GM18867 (cell line): ENCODE results near the gene HAUS7.

Experiments used
- ATAC-seq: cut with Tn5 transposase; IDR thresholded peaks from one replicate; pipeline ENCODE4 v1.9.1; 2021; ENCODE audit warnings: mild to moderate bottlenecking, moderate library complexity; ENCODE audit not compliant: unreplicated experiment

The HAUS7 gene

GRCh38 chrX:153457136-153457825 is 13.1 kb downstream of the HAUS7 start:
- no peak for ATAC-seq

DNA sequence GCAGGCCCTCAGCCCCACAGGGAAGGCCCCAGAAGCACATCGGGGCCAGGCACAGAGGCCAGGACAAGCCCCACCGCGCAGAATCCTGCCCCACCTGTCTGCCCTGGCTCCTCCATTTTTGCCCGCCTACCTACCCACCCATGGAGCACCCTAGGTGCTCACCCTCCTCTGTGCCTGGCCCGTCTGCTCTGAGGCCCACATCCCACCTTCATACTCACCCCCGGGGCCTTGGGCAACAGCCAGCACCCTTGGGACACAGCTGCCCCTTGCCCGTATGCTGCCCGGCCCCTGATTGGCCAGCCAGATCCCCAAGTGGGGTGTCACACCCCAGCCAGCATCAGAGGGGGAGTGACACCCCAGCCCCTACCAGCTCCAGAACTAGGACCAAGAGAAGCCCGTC is 13.7 kb downstream of the HAUS7 start:
- no peak for ATAC-seq

- no peak for ATAC-seq
Observed at GRCh38 chrX:153456161-153456560, 14.2 kb downstream of the HAUS7 start.

DNA sequence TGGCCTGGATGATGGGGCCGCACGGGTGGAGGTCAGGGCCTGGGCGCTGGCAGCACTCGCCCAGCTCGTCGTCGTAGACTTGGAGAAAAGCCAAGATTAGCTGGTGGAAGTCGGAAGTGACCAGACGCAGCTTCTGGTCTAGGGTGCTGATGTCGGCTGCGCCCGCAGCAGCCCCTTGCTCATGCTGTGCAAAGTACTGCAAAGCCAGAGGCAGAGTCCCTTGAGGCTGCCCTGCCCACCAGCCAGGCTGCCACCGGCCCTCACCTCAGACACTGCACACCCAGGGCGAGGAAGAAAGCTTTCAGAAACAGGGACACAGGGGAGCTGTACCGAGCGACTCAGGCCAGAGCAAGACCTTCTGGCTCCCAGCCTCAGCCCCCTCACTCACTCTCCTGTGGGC is 14.8 kb downstream of the HAUS7 start:
- ATAC-seq = no peak

- no peak for ATAC-seq
Observed at GRCh38 chrX:153454901-153455550, 15.3 kb downstream of the HAUS7 start.

DNA sequence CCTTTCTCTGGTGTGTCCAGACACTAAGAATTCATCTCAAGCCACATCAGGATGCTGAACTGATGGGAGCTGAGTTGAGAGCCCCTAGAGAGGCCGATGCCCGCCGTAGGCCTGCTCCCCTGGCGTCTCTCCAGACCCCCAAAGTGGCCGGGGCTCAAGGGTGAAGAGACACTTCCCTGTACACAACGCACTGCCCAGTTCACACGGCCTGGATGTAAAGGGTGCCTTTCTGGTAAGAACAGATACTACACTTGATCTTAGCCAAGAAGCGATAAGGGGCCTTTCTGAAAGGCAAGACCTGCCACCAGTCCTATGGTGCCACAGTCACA is 19.5 kb downstream of the HAUS7 start:
- ATAC-seq = no peak

- ATAC-seq = no peak
Observed at GRCh38 chrX:153450114-153450948, 20.0 kb downstream of the HAUS7 start.

GRCh38 chrX:153449368-153450113 is 20.8 kb downstream of the HAUS7 start:
- no peak for ATAC-seq

- no peak for ATAC-seq
Observed at GRCh38 chrX:153448556-153449367, 21.6 kb downstream of the HAUS7 start.

- ATAC-seq = no peak
Observed at GRCh38 chrX:153447581-153447960, 22.8 kb downstream of the HAUS7 start.

DNA sequence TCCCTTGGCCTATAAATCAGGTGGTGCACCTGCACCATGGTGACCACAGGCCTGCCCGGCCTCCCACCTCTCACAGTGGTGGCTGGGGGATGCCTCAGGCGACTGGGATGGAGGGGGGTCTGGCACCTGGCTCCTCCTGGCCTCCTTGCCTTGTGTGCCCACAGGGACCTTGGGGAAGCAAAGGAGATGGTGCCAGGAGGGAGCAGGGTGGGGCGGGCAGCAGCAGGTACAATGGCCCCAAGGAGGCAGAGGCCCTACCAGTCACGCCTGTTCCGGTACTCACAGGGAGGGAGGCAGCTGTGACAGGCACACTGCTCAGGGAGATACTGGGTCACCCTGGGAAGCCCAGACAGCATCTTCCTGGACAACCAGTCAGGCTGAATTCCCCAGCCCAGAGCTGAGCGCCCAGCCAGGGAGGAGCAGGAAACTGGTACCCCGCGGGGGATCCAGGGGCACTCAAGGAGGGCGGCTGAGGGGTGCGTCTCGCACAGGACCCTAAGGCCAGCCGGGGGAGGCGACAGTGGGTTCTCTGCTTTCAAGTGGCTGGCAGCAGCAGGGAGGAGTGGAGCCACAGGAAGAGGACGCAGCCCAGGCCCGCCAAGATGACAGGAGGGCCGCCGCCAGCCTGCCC is 23.3 kb downstream of the HAUS7 start:
- ATAC-seq = no peak

GRCh38 chrX:153446636-153446936 is 23.8 kb downstream of the HAUS7 start:
- ATAC-seq = no peak

GRCh38 chrX:153445856-153446635 is 24.3 kb downstream of the HAUS7 start, which contains the start of gene TREX2:
Gene TREX2, minus strand, starts transcription at chrX:153446056. Its CDS starts 626 bp downstream, at chrX:153445430.
- no peak for ATAC-seq

DNA sequence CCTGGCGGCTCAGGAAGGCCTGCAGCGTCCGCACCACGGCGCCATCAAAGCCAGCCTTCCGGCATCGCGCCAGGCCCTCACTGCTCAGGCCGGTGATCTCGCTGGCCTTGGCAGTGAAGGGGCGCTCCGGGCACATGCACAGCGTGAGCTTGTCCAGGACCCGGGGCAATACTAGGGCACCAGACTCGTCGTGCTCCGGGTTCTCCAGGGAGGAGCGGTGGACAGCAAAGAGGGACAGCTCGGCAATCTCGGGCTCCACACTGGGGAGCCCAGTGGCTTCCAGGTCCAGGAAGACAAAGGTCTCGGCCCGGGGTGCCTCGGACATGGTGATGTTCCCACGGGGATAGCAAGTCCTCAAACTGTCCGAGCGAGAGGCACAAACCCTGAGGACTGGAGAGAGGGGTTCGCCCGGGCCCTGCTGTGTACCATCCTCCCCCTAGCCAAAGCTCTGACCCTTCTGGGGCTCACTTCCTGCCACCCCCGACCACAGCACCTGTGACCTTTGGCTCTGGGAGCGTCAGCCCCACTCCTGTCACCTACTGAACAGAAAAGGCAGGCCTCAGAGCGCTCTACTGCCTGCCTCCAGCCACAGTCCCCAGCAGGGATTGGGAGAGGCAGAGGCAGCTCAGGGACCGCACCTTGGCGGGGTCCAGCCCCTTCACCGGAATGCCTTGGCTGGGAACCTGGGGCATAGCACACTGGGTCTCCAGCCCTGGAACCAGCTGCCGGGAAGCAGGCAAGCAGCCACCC is 25.1 kb downstream of the HAUS7 start:
- no peak for ATAC-seq

GRCh38 chrX:153444333-153445011 is 25.9 kb downstream of the HAUS7 start:
- no peak for ATAC-seq

DNA sequence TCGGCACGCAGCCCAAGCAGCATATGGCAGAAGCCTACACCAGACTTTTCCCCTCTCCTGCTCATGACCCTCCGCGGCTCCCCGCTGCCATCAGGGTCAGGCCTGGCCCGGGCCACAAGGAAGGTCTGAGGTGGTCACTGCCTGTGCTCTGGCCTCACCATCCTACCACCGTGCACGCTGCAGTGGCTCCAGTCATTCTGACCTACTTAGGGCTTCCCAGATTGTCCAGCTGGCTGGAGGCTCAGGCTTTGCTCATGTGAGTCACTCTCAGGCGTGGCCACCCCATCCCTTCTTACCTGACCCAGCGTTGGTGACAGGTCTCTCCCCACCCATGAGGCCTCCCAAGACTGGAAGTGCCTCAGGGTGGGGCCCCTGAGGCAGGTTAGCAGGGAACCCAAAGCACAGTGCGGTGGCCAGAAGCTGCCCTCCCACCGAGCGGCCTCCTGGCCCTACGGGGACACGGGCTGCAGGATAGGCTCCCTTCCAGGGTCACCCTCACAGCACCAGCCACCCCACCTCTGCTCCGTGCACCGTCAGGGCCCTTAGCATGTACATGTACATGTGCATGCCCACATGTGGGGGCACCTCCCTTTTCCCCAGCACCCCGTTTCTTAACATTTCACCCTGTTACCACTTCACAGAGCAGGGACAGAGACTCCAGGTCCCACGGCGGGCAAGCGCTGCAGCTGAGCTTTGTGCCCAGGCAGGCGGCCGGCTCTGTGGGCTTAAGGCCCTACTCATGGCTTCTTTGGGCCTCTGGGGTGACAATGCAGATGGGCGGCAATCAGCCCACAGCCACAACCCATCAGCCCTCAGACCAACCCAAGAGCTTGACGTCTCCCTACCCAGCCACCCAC is 26.7 kb downstream of the HAUS7 start:
- ATAC-seq = no peak

DNA sequence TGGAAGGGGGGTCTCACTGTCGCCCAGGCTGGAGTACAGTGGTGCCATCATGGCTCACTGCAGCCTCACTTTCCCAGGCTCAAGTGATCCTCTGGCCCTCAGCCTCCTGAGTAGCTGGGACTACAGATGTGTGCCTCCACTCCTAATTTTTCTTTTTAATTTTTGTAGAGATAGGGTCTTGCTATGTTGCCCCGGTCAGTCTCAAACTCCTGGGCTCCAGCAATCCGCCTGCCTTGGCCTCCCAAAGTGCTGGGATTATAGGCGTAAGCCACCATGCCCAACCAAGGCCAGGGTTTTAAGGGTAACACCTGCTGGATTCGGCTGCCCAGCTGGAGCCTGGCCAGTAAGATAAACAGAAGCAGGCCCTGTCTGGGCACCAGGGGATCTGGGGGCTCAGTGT is 27.9 kb downstream of the HAUS7 start:
- no peak for ATAC-seq
